SU-DHL-6 (cell line): ENCODE results near the gene PLAAT2.

Experiments
- H2AFZ ChIP-seq: fragments of 200-600 bp; sonication (generic); 2 replicates; pipeline ENCODE4 v1.6.1; 2014; ENCODE audit warnings: low read depth, mild to moderate bottlenecking, moderate library complexity, mixed read lengths, antibody characterized with exemption, low read length; ENCODE audit not compliant: severe bottlenecking
- H3F3A ChIP-seq: fragments of 200-600 bp; shearing (Covaris generic); 2 replicates; pipeline ENCODE4 v1.6.0; 2016; ENCODE audit warnings: antibody characterized with exemption, mild to moderate bottlenecking; ENCODE audit not compliant: insufficient read depth
- H3K27ac ChIP-seq: fragments of 200-600 bp; sonication (generic); 2 replicates; pipeline ENCODE4 v1.5.1; 2016; ENCODE audit warnings: low read depth, mild to moderate bottlenecking, low read length, moderate library complexity, mixed read lengths
- H3K27me3 ChIP-seq: fragments of 200-600 bp; sonication (generic), shearing (Covaris generic); 2 replicates; pipeline ENCODE4 v1.6.0; 2014; ENCODE audit warnings: mild to moderate bottlenecking, low read length
- H3K36me3 ChIP-seq: fragments of 200-600 bp; sonication (generic); 2 replicates; pipeline ENCODE4 v1.6.1; 2014; ENCODE audit warnings: mild to moderate bottlenecking, low read length, mixed read lengths
- H3K4me2 ChIP-seq: fragments of 300-600, 200-600 bp; shearing (Covaris generic), sonication (generic); 2 replicates; pipeline ENCODE4 v1.6.0; 2014; ENCODE audit warnings: low read length, low read depth, mild to moderate bottlenecking; ENCODE audit not compliant: poor library complexity, severe bottlenecking
- H3K4me3 ChIP-seq: fragments of 200-600 bp; sonication (generic); 2 replicates; pipeline ENCODE4 v1.5.1; 2014; ENCODE audit warnings: antibody characterized with exemption, low read length, mild to moderate bottlenecking, mixed read lengths; ENCODE audit not compliant: insufficient read depth, poor library complexity, severe bottlenecking
- H3K79me2 ChIP-seq: fragments of 200-600 bp; sonication (generic); 2 replicates; pipeline ENCODE4 v1.6.1; 2014; ENCODE audit warnings: mild to moderate bottlenecking, low read length, moderate library complexity; ENCODE audit not compliant: insufficient read depth
- H3K9ac ChIP-seq: fragments of 200-600 bp; sonication (generic); 2 replicates; pipeline ENCODE4 v1.7.0; 2014; ENCODE audit warnings: mild to moderate bottlenecking, low read length
- H3K9me2 ChIP-seq: fragments of 200-600 bp; sonication (generic); replicated peaks from 2 replicates; pipeline ENCODE4 v1.6.1; 2014; ENCODE audit warnings: low read length; ENCODE audit not compliant: insufficient read depth
- H3K9me3 ChIP-seq: fragments of 200-600 bp; sonication (generic); 2 replicates; pipeline ENCODE4 v1.6.1; 2014; ENCODE audit warnings: low read length, mixed read lengths; ENCODE audit not compliant: insufficient read depth
- H4K20me1 ChIP-seq: fragments of 200-600 bp; sonication (generic); 2 replicates; pipeline ENCODE4 v1.6.1; 2014; ENCODE audit warnings: low read depth, mild to moderate bottlenecking, antibody characterized with exemption, low read length, moderate library complexity, mixed read lengths
- CTCF ChIP-seq: fragments of 200-600 bp; sonication (generic); IDR thresholded peaks from one replicate; pipeline ENCODE4 v1.5.1; 2017; ENCODE audit warnings: antibody characterized with exemption, mild to moderate bottlenecking, low read length, moderate library complexity; ENCODE audit not compliant: insufficient read depth, poor library complexity, severe bottlenecking
- EZH2phosphoT487 ChIP-seq: fragments of 200-600 bp; sonication (generic), shearing (Covaris generic); conservative IDR thresholded peaks from 2 replicates; pipeline ENCODE4 v1.6.1; 2018; ENCODE audit warnings: mild to moderate bottlenecking, antibody characterized with exemption, low read length, moderate library complexity, mixed read lengths

The PLAAT2 gene

GRCh38 chr11:63504054-63504453, 59.1 kb downstream of the PLAAT2 start:
- Histone ChIP-seq H3K4me2 (no peak overlapping the region), H3K79me2 (no peaks in the 10 kb centered on the region), H4K20me1 (no peaks in the 10 kb centered on the region), H3K9me3 (0 out of 2 replicates have a peak, but pooled peaks cover 8% of the 10 kb centered on the region), H3K9ac (no peak overlapping the region), H3K4me3 (no peak overlapping the region), H3K27me3 (no peaks in the 10 kb centered on the region), H3K27ac (no peak overlapping the region), H2AFZ (no peak overlapping the region), H3F3A (no peaks in the 10 kb centered on the region), H3K36me3 (no peaks in the 10 kb centered on the region), H3K9me2 (no peaks in the 10 kb centered on the region)
- no peak for TF ChIP-seq CTCF
- TF ChIP-seq EZH2phosphoT487, result no peak

GRCh38 chr11:63503492-63503891, 59.7 kb downstream of the PLAAT2 start:
- TF ChIP-seq CTCF (no peak), EZH2phosphoT487 (no peak)
- Histone ChIP-seq H3K9me3 (0 out of 2 replicates have a peak, but pooled peaks cover 8% of the 10 kb centered on the region), H3K79me2 (no peaks in the 10 kb centered on the region), H3K36me3 (no peaks in the 10 kb centered on the region), H4K20me1 (no peaks in the 10 kb centered on the region), H3K4me2 (no peak overlapping the region), H3K4me3 (no peak overlapping the region), H3K9me2 (no peaks in the 10 kb centered on the region), H3K9ac (no peak overlapping the region), H2AFZ (no peak overlapping the region), H3F3A (no peaks in the 10 kb centered on the region), H3K27ac (no peak overlapping the region), H3K27me3 (no peaks in the 10 kb centered on the region)
